Endothelial cell of umbilical vein (primary cell): ENCODE measurements around the gene MAST4.

ENCODE experiments used
- CTCF ChIP-seq, 2 donors: IDR thresholded peaks; 1 replicate in 1 of 2; 2 replicates in 1 of 2; pipeline ENCODE4 v1.5.1; 2011; ENCODE audit warnings: low read length in 2 of 2, mild to moderate bottlenecking in 2 of 2, moderate library complexity in 2 of 2, control low read depth in 1 of 2, inconsistent platforms in 1 of 2, low read depth in 1 of 2; ENCODE audit not compliant: insufficient read depth in 1 of 2; ENCODE audit errors: extremely low read depth in 1 of 2
- JUN ChIP-seq: IDR thresholded peaks from 2 replicates; pipeline ENCODE4 v1.6.1; 2011; ENCODE audit warnings: borderline replicate concordance, low read depth; ENCODE audit not compliant: insufficient read length, insufficient read depth
- MAX ChIP-seq: IDR thresholded peaks from 2 replicates; pipeline ENCODE4 v1.6.1; 2011; ENCODE audit not compliant: insufficient read depth, insufficient read length
- POLR2A ChIP-seq: IDR thresholded peaks from 2 replicates; pipeline ENCODE4 v1.6.1; 2012; ENCODE audit warnings: low read depth, mild to moderate bottlenecking, control low read depth, low read length
- POLR2AphosphoS5 ChIP-seq: IDR thresholded peaks from 2 replicates; pipeline ENCODE4 v1.6.1; 2012; ENCODE audit warnings: low read depth, mild to moderate bottlenecking, control low read depth, low read length, moderate library complexity; ENCODE audit not compliant: insufficient read depth

- TF ChIP-seq CTCF (IDR thresholded peaks at IDR 0.05; ENCODE audit: extremely low read depth in 1 of 2, insufficient read depth in 1 of 2, low read depth in 1 of 2, low read length in 2 of 2) (no peak), POLR2AphosphoS5 (no peak), JUN (no peak), POLR2A (no peak), MAX (no peak)
These were observed 65.0 kb downstream of the MAST4 start for GRCh38 chr5:66661149-66661548.
